GM19043 (cell line): ENCODE data around the gene TMPRSS13.

ENCODE experiments used
- ATAC-seq: cut with Tn5 transposase; IDR thresholded peaks from one replicate; pipeline ENCODE4 v1.9.1; 2021; ENCODE audit warnings: low read depth; ENCODE audit not compliant: unreplicated experiment

TMPRSS13 gene

GRCh38 chr11:117860139-117860538 is 69.1 kb downstream of the TMPRSS13 start:
- ATAC-seq, result no peak

- no peak for ATAC-seq
Observed at GRCh38 chr11:117859488-117860112, 69.6 kb downstream of the TMPRSS13 start.

- ATAC-seq, result no peak
Observed at GRCh38 chr11:117859061-117859460, 70.1 kb downstream of the TMPRSS13 start.

GRCh38 chr11:117857734-117858414 is 71.3 kb downstream of the TMPRSS13 start:
- ATAC-seq, result no peak

GRCh38 chr11:117855912-117856651 is 73.1 kb downstream of the TMPRSS13 start:
- no peak for ATAC-seq

- no peak for ATAC-seq
Observed at GRCh38 chr11:117855186-117855845, 73.9 kb downstream of the TMPRSS13 start.

- no peak for ATAC-seq
Observed at GRCh38 chr11:117852309-117852708, 76.9 kb downstream of the TMPRSS13 start.

- ATAC-seq, result no peak
Observed at GRCh38 chr11:117851852-117852251, 77.3 kb downstream of the TMPRSS13 start.

GRCh38 chr11:117851106-117851505 is 78.1 kb downstream of the TMPRSS13 start:
- no peak for ATAC-seq
